Keratinocyte (primary cell): Measurements from ENCODE around the gene EFCAB13. TPM values are rescaled to one million over a fixed set of nuclear protein-coding genes. Genes with fewer than 3 reads are reported as not detected.
"Not testable (repeated sequence)": the region's sequence is repeated elsewhere in the genome, so short reads cannot be mapped to it uniquely, and the experiment has no call there.

Experiments
- DNase-seq: peaks from one replicate; pipeline ENCODE4 v3.0.0-alpha.2; 2011; ENCODE audit warnings: low read depth, missing footprints, low spot score
- FAIRE-seq: peaks from 2 replicates; lab custom pipeline; 2011; peaks lifted over from hg19 to GRCh38; lab: Jason Lieb, UNC
- H2AFZ ChIP-seq: 2 replicates; pipeline ENCODE4 v1.6.0; 2012; ENCODE audit warnings: low read length, control low read depth, inconsistent platforms; ENCODE audit not compliant: control insufficient read depth
- H3K27ac ChIP-seq: 2 replicates; pipeline ENCODE4 v1.5.1; 2011; ENCODE audit warnings: low read length; ENCODE audit not compliant: control insufficient read depth, insufficient read depth
- H3K27me3 ChIP-seq: 3 replicates; pipeline ENCODE4 v1.6.0; 2011; ENCODE audit warnings: low read length; ENCODE audit not compliant: control insufficient read depth, insufficient read depth; ENCODE audit errors: extremely low read depth
- H3K36me3 ChIP-seq, 2 experiments: 2 replicates in 1 of 2; 3 replicates in 1 of 2; pipeline ENCODE4 v1.5.1; 2011; ENCODE audit warnings: low read length in 2 of 2, mild to moderate bottlenecking in 1 of 2; ENCODE audit not compliant: control insufficient read depth in 2 of 2, insufficient read depth in 2 of 2; ENCODE audit errors: extremely low read depth in 1 of 2
- H3K4me1 ChIP-seq: 3 replicates; pipeline ENCODE4 v1.5.1; 2011; ENCODE audit warnings: low read length; ENCODE audit not compliant: control insufficient read depth, insufficient read depth; ENCODE audit errors: extremely low read depth
- H3K4me2 ChIP-seq: 3 replicates; pipeline ENCODE4 v1.6.0; 2011; ENCODE audit warnings: low read depth, low read length; ENCODE audit not compliant: control insufficient read depth, insufficient read depth; ENCODE audit errors: extremely low read depth
- H3K4me3 ChIP-seq, 3 experiments: fragments of 200-600 bp in 1 of 3; sonication (generic) in 1 of 3; 2 replicates in 2 of 3; 3 replicates in 1 of 3; pipeline ENCODE4 v1.5.1; 2011 to 2016; ENCODE audit warnings: low read length in 3 of 3, mild to moderate bottlenecking in 3 of 3, control low read depth in 2 of 3, inconsistent platforms in 1 of 3, low read depth in 1 of 3, mixed read lengths in 1 of 3, mixed run types in 1 of 3, moderate library complexity in 1 of 3; ENCODE audit not compliant: control insufficient read depth in 2 of 3, insufficient read depth in 2 of 3; ENCODE audit errors: extremely low read depth in 1 of 3
- H3K79me2 ChIP-seq: 2 replicates; pipeline ENCODE4 v1.6.0; 2012; ENCODE audit warnings: low read length; ENCODE audit not compliant: control insufficient read depth, insufficient read depth
- H3K9ac ChIP-seq: 3 replicates; pipeline ENCODE4 v1.6.0; 2011; ENCODE audit warnings: low read length; ENCODE audit not compliant: control insufficient read depth, insufficient read depth; ENCODE audit errors: extremely low read depth
- H3K9me1 ChIP-seq: 3 replicates; pipeline ENCODE4 v1.6.0; 2011; ENCODE audit warnings: low read length; ENCODE audit not compliant: control insufficient read depth, insufficient read depth; ENCODE audit errors: extremely low read depth
- H3K9me3 ChIP-seq: 2 replicates; pipeline ENCODE4 v1.5.1; 2012; ENCODE audit warnings: low read depth, low read length; ENCODE audit not compliant: control insufficient read depth
- H4K20me1 ChIP-seq: 3 replicates; pipeline ENCODE4 v1.6.0; 2011; ENCODE audit warnings: low read length; ENCODE audit not compliant: control insufficient read depth, insufficient read depth; ENCODE audit errors: extremely low read depth
- EZH2 ChIP-seq: IDR thresholded peaks from one replicate; pipeline ENCODE4 v1.6.1; 2012; ENCODE audit warnings: inconsistent platforms, mild to moderate bottlenecking, low read length, moderate library complexity
- dilution Hi-C: fragments of 300-500 bp; cut with MboI; formaldehyde crosslinking; loops from one replicate; pipeline ENCODE4 v1.7.0; 2020; ENCODE audit warnings: low sequenced_read_pairs; ENCODE audit not compliant: extremely low pct_ligation_motif_present
- polyA plus RNA-seq, 5 experiments: library from polyadenylated mRNA; depleted of rRNA in 3 of 5; stranded (reverse) in 3 of 5; stranded (forward) in 1 of 5; unstranded in 1 of 5; fragments of >200 nt; gene quantifications; 1 replicate in 1 of 5; 2 replicates in 3 of 5; 3 replicates in 1 of 5; pipeline versions ENCODE4 v1.2.1 to v1.2.3, GENCODE V29; 2011 to 2012; ENCODE audit warnings: missing spikeins in 2 of 5, low read depth in 1 of 5, low replicate concordance in 1 of 5
- TF ChIP-seq, protein P1 (sequence below), 3 experiments: IDR thresholded peaks in 1 of 3; conservative IDR thresholded peaks in 1 of 3; optimal IDR thresholded peaks in 1 of 3; 2 replicates in 2 of 3; 3 replicates in 1 of 3; pipeline versions ENCODE3 to v1.5.1; 2011; ENCODE audit warnings: low read length in 3 of 3, mild to moderate bottlenecking in 3 of 3, moderate library complexity in 2 of 3, control low read depth in 1 of 3, inconsistent platforms in 1 of 3; ENCODE audit not compliant: insufficient read depth in 2 of 3; ENCODE audit errors: extremely low read depth in 1 of 3

The EFCAB13 gene
- polyA plus RNA-seq, 1 donor (not counting 4 experiments of a cell fraction or from before 2014, with no cell fraction given): 0.63 TPM

DNA sequence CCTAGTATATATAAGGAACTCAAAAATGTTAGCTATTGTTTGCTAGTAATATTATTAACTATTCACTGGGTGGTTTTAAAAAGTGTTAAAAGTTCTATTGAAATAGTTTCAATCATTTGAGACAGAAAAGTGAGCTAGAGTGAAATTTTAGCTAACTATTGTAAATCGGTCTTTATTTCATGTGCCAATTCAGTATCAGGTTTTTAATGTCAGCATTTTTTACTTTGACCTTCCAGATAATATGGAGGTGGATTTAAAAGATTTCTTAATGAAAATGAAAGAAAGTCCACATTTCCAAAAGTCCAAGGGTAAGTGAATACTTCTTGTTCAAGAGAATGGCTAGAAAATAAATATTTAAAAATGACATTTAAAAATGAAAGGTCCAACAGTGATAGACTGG, 90.9 kb downstream of the EFCAB13 start:
- Histone ChIP-seq H3K4me3 (no peak overlapping the region), H4K20me1 (no peaks in the 10 kb centered on the region), H2AFZ (no peak overlapping the region), H3K27ac (no peak overlapping the region), H3K4me1 (no peaks in the 10 kb centered on the region), H3K9me1 (no peaks in the 10 kb centered on the region), H3K4me2 (no peak overlapping the region), H3K9me3 (no peaks in the 10 kb centered on the region), H3K27me3 (no peaks in the 10 kb centered on the region), H3K79me2 (no peaks in the 10 kb centered on the region), H3K9ac (no peak overlapping the region), H3K36me3 (no peaks in the 10 kb centered on the region)
- FAIRE-seq (no peak), DNase-seq (no peak)
- no peak for TF ChIP-seq EZH2
- TF ChIP-seq, protein P1, sequence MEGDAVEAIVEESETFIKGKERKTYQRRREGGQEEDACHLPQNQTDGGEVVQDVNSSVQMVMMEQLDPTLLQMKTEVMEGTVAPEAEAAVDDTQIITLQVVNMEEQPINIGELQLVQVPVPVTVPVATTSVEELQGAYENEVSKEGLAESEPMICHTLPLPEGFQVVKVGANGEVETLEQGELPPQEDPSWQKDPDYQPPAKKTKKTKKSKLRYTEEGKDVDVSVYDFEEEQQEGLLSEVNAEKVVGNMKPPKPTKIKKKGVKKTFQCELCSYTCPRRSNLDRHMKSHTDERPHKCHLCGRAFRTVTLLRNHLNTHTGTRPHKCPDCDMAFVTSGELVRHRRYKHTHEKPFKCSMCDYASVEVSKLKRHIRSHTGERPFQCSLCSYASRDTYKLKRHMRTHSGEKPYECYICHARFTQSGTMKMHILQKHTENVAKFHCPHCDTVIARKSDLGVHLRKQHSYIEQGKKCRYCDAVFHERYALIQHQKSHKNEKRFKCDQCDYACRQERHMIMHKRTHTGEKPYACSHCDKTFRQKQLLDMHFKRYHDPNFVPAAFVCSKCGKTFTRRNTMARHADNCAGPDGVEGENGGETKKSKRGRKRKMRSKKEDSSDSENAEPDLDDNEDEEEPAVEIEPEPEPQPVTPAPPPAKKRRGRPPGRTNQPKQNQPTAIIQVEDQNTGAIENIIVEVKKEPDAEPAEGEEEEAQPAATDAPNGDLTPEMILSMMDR (optimal IDR thresholded peaks at IDR 0.05 in 1 of 3, IDR thresholded peaks at IDR 0.05 in 1 of 3, conservative IDR thresholded peaks at IDR 0.05 in 1 of 3; ENCODE audit: extremely low read depth in 1 of 3, insufficient read depth in 2 of 3, low read length in 3 of 3): no peak
- dilution Hi-C loops: no loop called here

DNA sequence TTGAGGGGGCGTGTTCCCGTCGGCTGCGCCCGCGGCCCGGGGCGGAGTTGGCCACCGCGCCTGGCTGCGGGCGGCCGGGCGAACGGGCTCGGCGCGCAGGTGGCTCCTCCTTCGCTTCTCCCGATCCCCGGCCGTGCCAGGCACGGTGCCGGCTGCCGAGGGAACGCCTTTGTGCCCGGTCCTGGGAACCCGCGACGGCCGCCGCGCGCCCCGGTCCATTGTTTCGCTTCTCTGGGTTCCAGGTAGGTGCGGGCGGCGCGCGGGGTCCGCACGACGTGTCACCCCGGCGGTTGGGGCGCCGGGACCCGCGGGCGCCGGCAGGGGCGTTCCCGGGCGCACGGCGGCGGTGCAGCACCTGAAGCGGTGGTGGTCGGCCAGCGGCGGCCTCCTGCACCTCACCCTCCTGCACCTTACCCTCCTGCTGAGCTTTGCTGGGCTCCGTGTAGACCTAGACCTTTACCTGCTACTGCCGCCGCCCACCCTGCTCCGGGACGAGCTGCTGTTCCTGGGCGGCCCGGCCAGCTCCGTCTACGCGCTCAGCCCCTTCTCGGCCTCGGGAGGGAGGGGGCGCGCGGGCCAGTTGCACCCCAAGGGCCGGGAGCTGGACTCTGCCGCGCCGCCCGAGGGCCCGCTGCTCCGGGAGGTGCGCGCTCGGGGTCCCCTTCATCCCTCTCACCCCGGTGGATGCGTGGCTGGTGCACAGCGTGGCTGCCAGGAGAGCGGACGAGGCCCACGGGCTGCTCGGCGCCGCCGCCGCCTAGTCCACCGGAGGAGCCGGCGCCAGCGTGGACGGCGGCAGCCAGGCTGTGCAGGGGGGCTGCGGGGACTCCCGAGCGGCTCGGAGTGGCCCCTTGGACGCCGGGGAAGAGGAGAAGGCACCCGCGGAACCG, 99.9 kb downstream of the EFCAB13 start:
- TF ChIP-seq, protein P1 (optimal IDR thresholded peaks at IDR 0.05 in 1 of 3, IDR thresholded peaks at IDR 0.05 in 1 of 3, conservative IDR thresholded peaks at IDR 0.05 in 1 of 3; ENCODE audit: extremely low read depth in 1 of 3, insufficient read depth in 2 of 3, low read length in 3 of 3): no peak
- no peak for TF ChIP-seq EZH2
- H4K20me1 ChIP-seq: no peaks in the 10 kb centered on the region
- dilution Hi-C loops: no loop called here
- peaks cover 3% of the 10 kb centered on the region for H3K27me3 ChIP-seq
- DNase-seq (no peak), FAIRE-seq (no peak)
- peak overlapping the region; percentile 19 for H2AFZ ChIP-seq
- no peaks in the 10 kb centered on the region for H3K9me3 ChIP-seq
- no peak overlapping the region for H3K27ac ChIP-seq
- H3K79me2 ChIP-seq: no peaks in the 10 kb centered on the region
- peak overlapping the region; percentile 27 to 59 (median 34) for H3K4me3 ChIP-seq
- H3K4me2 ChIP-seq: peak overlapping the region; percentile 74
- H3K9ac ChIP-seq: no peak overlapping the region
- no peaks in the 10 kb centered on the region for H3K36me3 ChIP-seq
- H3K4me1 ChIP-seq: no peaks in the 10 kb centered on the region
- no peaks in the 10 kb centered on the region for H3K9me1 ChIP-seq

DNA sequence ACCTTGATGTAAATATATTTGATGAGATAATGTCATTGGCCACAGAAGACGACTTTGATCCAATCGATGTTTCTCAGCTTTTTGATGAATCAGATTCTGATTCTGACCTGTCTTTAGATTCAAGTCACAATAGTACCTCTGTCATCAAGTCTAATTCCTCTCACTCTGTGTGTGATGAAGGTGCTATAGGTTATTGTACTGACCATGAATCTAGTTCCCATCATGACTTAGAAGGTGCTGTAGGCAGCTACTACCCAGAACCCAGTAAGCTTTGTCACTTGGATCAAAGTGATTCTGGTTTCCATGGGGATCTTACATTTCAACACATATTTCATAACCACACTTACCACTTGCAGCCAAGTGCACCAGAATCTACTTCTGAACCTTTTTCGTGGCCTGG, 101.5 kb downstream of the EFCAB13 start:
- H3K27me3 ChIP-seq, H3K27ac ChIP-seq, H3K9ac ChIP-seq, H4K20me1 ChIP-seq, DNase-seq, H3K79me2 ChIP-seq, H3K9me3 ChIP-seq, H3K4me3 ChIP-seq, H3K4me1 ChIP-seq, FAIRE-seq, H2AFZ ChIP-seq, H3K4me2 ChIP-seq, dilution Hi-C loops, H3K9me1 ChIP-seq, H3K36me3 ChIP-seq: not testable (repeated sequence)
